Adrenal gland (tissue), 12 donors: Measurements from ENCODE around the gene FARP1. TPM values are rescaled to one million over a fixed set of nuclear protein-coding genes. Genes with fewer than 3 reads are reported as not detected.

Experiments
- DNase-seq, 7 donors: peaks; one replicate each; pipeline ENCODE4 v3.0.0-alpha.2; 2019 to 2020
- H3K27ac ChIP-seq, 5 donors: fragments of 200-600 bp; sonication (generic) in 4 of 5; 1 replicate in 3 of 5; 2 replicates in 2 of 5; pipeline versions ENCODE4 v1.5.1 to v1.8.0; 2016 to 2020; ENCODE audit warnings: mild to moderate bottlenecking in 1 of 5
- H3K27me3 ChIP-seq: fragments of 200-600 bp; 2 replicates; pipeline ENCODE4 v1.8.0; 2021
- H3K36me3 ChIP-seq, 2 donors: fragments of 200-600 bp; replicated peaks in 1 of 2; 1 replicate in 1 of 2; 2 replicates in 1 of 2; pipeline versions ENCODE4 v1.5.1 to v1.8.0; 2018 to 2022
- H3K4me1 ChIP-seq, 2 donors: fragments of 200-600 bp; replicated peaks in 1 of 2; 1 replicate in 1 of 2; 2 replicates in 1 of 2; pipeline versions ENCODE4 v1.5.1 to v1.8.0; 2018 to 2021
- H3K4me3 ChIP-seq, 4 donors: fragments of 200-600 bp; sonication (generic) in 3 of 4; one replicate each; pipeline ENCODE4 v1.5.1; 2016 to 2018
- H3K9me3 ChIP-seq, 3 donors: fragments of 200-600 bp; sonication (generic) in 1 of 3; replicated peaks in 1 of 3; 1 replicate in 2 of 3; 2 replicates in 1 of 3; pipeline versions ENCODE4 v1.5.1 to v1.8.0; 2016 to 2021
- POLR2A ChIP-seq, 2 donors: fragments of 450-650 bp; IDR thresholded peaks; one replicate each; pipeline ENCODE4 v1.6.1; 2017; ENCODE audit warnings: antibody characterized with exemption in 2 of 2, mild to moderate bottlenecking in 2 of 2, moderate library complexity in 1 of 2
- WGBS, 4 donors: extraction: QIAGEN DNeasy Blood & Tissue Kit in 2 of 4; methylation state at CpG; one replicate each; pipeline versions ENCODE4 v1.1.5 to v1.1.7; 2013 to 2017; 5-methylcytosine and 5-hydroxymethylcytosine counted together
- intact Hi-C, 2 donors: fragments of 100-400 bp; cut with DNase I; formaldehyde crosslinking; loops; one replicate each; pipeline versions ENCODE4 v1.14.1 to v1.15.0; 2022 to 2023
- polyA plus RNA-seq, 3 donors: library from polyadenylated mRNA; stranded (reverse); fragments of 200-250 nt in 2 of 3; fragments of 350-450 nt in 1 of 3; fragmentation: Illumina TruSeq in 1 of 3; extraction: RNeasy Lipid Tissue Mini Kit (QIAGEN cat#74804) in 1 of 3; gene quantifications; one replicate each; pipeline ENCODE4 v1.2.3, GENCODE V29; 2013 to 2014
- total RNA-seq, 9 donors: library from RNA; depleted of rRNA in 4 of 9; stranded (reverse); fragments of >200 nt in 4 of 9; fragments of 120-200 nt in 1 of 9; fragmentation: NEBNext Ultra II Directional in 1 of 9; extraction: Animal tissue kit (Norgen Biotek cat#: 25700) in 1 of 9; gene quantifications; one replicate each; pipeline versions ENCODE4 v1.1.0 to v1.2.4, GENCODE V29; 2013 to 2023
- TF ChIP-seq, protein P1 (sequence below), 6 experiments: fragments of 450-650 bp in 4 of 6; fragments of 200-600 bp in 2 of 6; sonication (generic) in 1 of 6; IDR thresholded peaks; 1 replicate in 5 of 6; 2 replicates in 1 of 6; pipeline versions ENCODE4 v1.5.1 to v1.8.0; 2016 to 2021; ENCODE audit warnings: antibody characterized with exemption in 6 of 6, mild to moderate bottlenecking in 2 of 6, moderate library complexity in 1 of 6
- donor health status: healthy with polysubstance abuse.
- donor health status: Bipolar disorder and iron deficiency.
- donor health status: DM: yes; HTN: yes; CAD: no.
- donor health status: DM: no; HTN: no; CAD: no.
- donor health status: DM: no; HTN: no; CAD: no.
- donor health status: DM: yes; HTN: yes; CAD: no.

FARP1 gene
- total and polyA plus RNA-seq, 12 donors: 27.1 to 304 (median 71.6) TPM

DNA sequence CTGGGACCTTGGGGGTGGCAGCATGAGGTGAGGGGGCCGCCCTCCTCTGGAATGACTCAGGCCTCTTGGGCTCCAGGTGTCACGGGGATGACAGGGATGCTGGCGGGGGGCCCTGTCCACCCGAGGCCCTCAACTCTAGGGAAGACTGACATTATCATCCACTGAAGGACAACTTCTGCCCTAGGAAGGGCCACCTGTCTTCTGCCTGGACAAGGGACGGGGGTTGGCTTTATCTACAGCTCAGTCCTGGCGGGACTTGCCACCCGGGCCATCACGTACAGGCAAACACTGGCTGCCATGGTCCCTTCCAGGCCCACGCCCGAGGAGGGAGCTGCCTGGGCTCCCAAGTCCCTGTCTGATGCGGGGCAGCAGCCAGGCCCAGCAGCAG is 303.3 kb downstream of the FARP1 start:
- DNase-seq: no peak
- no peaks in the 10 kb centered on the region for H3K27me3 ChIP-seq
- peak overlapping the region in 1 of 5 donors; percentile 20 for H3K27ac ChIP-seq

DNA sequence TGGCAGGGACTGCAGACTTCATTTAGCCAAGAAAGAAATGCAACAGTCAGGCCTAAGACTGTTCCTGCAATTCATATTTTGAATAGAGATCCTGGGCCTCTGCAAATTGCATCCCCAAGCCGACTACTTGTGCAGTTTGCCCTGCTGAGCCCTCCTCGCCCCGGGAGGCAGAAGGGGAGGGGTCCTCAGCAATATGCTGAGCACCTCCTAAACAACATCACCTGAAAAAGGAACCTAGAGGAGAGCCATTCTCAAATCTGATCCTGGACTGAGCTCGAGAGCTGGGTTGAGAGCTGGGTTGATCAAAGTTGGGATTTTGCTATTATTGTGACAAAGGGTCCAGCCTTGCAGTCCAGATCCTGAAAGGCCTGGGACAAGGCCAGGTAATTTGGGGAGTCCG is 304.2 kb downstream of the FARP1 start:
- DNase-seq: no peak
- Histone ChIP-seq H3K27ac (no peak overlapping the region), H3K36me3 (peaks cover 0 to 36% of the 10 kb centered on the region in 2 donors), H3K4me1 (peaks cover 0 to 4% of the 10 kb centered on the region in 2 donors), H3K9me3 (no peaks in the 10 kb centered on the region), H3K27me3 (no peaks in the 10 kb centered on the region), H3K4me3 (no peak overlapping the region)
- intact Hi-C loops: loop anchor here (5.0 to 10.0 kb wide), 2 partner anchors 205 to 398 kb away; no protein-coding TSS in a partner anchor
- WGBS, 4 donors: 89 to 100% (median 92%) methylated on average over 4 to 5 of the region's 5 CpGs
- TF ChIP-seq, protein P1, sequence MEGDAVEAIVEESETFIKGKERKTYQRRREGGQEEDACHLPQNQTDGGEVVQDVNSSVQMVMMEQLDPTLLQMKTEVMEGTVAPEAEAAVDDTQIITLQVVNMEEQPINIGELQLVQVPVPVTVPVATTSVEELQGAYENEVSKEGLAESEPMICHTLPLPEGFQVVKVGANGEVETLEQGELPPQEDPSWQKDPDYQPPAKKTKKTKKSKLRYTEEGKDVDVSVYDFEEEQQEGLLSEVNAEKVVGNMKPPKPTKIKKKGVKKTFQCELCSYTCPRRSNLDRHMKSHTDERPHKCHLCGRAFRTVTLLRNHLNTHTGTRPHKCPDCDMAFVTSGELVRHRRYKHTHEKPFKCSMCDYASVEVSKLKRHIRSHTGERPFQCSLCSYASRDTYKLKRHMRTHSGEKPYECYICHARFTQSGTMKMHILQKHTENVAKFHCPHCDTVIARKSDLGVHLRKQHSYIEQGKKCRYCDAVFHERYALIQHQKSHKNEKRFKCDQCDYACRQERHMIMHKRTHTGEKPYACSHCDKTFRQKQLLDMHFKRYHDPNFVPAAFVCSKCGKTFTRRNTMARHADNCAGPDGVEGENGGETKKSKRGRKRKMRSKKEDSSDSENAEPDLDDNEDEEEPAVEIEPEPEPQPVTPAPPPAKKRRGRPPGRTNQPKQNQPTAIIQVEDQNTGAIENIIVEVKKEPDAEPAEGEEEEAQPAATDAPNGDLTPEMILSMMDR (IDR thresholded peaks at IDR 0.05): no peak
- no peak for TF ChIP-seq POLR2A (IDR thresholded peaks at IDR 0.05)

More for the DNA sequence above, 303.3 kb downstream of the FARP1 start:
- 83 to 97% (median 86%) methylated on average over 1 to 11 of the region's 11 CpGs for WGBS, 4 donors
- H3K9me3 ChIP-seq: no peaks in the 10 kb centered on the region
- peaks cover 0 to 4% of the 10 kb centered on the region in 2 donors for H3K4me1 ChIP-seq
- no peak overlapping the region for H3K4me3 ChIP-seq
- intact Hi-C loops: loop anchor here (5.0 to 10.0 kb wide), 2 partner anchors 206 to 399 kb away; no protein-coding TSS in a partner anchor
- TF ChIP-seq POLR2A (IDR thresholded peaks at IDR 0.05): no peak
- TF ChIP-seq, protein P1 (IDR thresholded peaks at IDR 0.05): no peak
- H3K36me3 ChIP-seq: peaks cover 0 to 38% of the 10 kb centered on the region in 2 donors

DNA sequence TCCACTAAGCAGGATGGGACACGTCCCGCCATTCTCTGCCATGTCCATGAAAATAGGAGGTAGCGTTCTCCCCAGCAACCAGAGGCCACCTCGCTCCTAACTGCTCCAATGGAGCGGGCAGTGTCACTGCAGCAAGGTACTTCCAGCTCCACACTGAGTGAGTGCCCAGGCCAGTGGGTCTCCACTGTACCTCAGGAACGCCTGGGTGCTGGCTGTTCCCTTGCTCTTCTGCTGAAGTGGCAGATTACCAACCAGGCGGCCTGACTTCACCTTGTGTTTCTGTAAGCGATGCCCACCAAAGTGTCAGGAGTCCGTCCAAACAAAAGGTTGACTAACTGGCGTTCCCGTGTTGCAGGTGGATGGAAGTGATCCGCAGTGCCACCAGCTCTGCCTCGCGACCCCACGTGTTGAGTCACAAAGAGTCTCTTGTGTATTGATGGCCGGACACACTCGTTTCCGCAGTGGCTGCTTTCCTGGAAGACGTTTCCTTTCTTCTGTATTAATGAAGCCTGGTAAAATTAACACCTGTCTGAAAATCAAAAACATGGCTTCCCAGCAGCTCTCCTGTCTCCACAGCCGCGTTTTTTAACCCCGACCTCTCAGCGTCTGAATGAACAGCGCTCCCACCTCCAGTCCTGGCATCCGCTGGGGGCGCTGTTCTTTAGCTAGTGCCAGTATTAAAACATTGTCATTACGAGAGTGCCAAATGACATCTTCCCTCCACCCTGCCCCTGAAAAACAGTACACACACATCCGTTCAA is 305.2 kb downstream of the FARP1 start:
- peaks cover 0 to 36% of the 10 kb centered on the region in 2 donors for H3K36me3 ChIP-seq
- H3K4me1 ChIP-seq: peaks cover 0 to 4% of the 10 kb centered on the region in 2 donors
- DNase-seq: peak in 4 of 7 donors; percentile 47 to 71 (median 50)
- H3K27me3 ChIP-seq: no peaks in the 10 kb centered on the region
- TF ChIP-seq POLR2A (IDR thresholded peaks at IDR 0.05): no peak
- TF ChIP-seq, protein P1 (IDR thresholded peaks at IDR 0.05): peak; percentile 11 to 49 (median 34)
- H3K4me3 ChIP-seq: no peak overlapping the region
- WGBS, 4 donors: 76 to 78% (median 77%) methylated on average over 25 to 28 of the region's 28 CpGs
- no peaks in the 10 kb centered on the region for H3K9me3 ChIP-seq
- no peak overlapping the region for H3K27ac ChIP-seq
- intact Hi-C loops: loop anchor here (5.0 to 10.0 kb wide), 2 partner anchors 204 to 397 kb away; no protein-coding TSS in a partner anchor

DNA sequence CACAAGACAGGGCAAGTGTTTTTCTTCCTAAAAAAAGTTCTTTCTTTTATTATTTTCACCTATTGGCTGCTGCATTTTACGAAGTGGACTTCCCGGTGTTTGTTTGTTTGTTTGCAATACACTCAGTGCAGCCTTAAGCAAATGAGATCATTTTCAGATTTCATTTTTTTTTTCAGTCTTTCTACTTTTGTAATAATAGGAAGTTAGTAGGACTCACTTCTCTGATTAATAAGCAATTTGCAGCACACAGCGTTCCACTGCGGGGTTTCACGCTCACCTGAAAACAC is 305.7 kb downstream of the FARP1 start:
- TF ChIP-seq POLR2A (IDR thresholded peaks at IDR 0.05): no peak
- TF ChIP-seq, protein P1 (IDR thresholded peaks at IDR 0.05): no peak

More for the DNA sequence above, 305.7 kb downstream of the FARP1 start:
- Histone ChIP-seq H3K27ac (no peak overlapping the region), H3K27me3 (no peaks in the 10 kb centered on the region), H3K4me3 (no peak overlapping the region), H3K4me1 (peaks cover 0 to 4% of the 10 kb centered on the region in 2 donors), H3K9me3 (no peaks in the 10 kb centered on the region), H3K36me3 (peaks cover 0 to 36% of the 10 kb centered on the region in 2 donors)
- intact Hi-C loops: loop anchor here (5.0 to 10.0 kb wide), 2 partner anchors 204 to 396 kb away; no protein-coding TSS in a partner anchor
- DNase-seq: no peak
- 86 to 95% (median 92%) methylated on average over 5 of the region's 5 CpGs for WGBS, 4 donors
